ENCODE data around the gene CDH4. TPM values are rescaled to one million over a fixed set of nuclear protein-coding genes. Genes with fewer than 3 reads are reported as not detected.

The CDH4 gene
- total RNA-seq, 2 experiments from 2014 or later = not detected

GRCh38 chr20:61439251-61439650 lies 187.2 kb downstream of the CDH4 start:
- no peak for DNase-seq (ENCODE audit: low spot score)
- Histone ChIP-seq H2AFZ (ENCODE audit: low read length) (no peak overlapping the region), H4K20me1 (ENCODE audit: insufficient read depth, low read length) (no peaks in the 10 kb centered on the region), H3K9me3 (ENCODE audit: low read length) (no peaks in the 10 kb centered on the region), H3K4me2 (ENCODE audit: low read length) (no peak overlapping the region), H3K4me3 (ENCODE audit: low read depth, low read length, poor library complexity, severe bottlenecking) (no peak overlapping the region), H3K4me1 (ENCODE audit: insufficient read depth, low read length, poor library complexity, severe bottlenecking) (no peaks in the 10 kb centered on the region), H3K27ac (ENCODE audit: low read depth, low read length, poor library complexity, severe bottlenecking) (no peak overlapping the region), H3K36me3 (ENCODE audit: insufficient read depth, low read length) (no peaks in the 10 kb centered on the region), H3K79me2 (ENCODE audit: insufficient read depth, low read depth, low read length) (no peaks in the 10 kb centered on the region), H3K9me2 (ENCODE audit: insufficient read depth, low read length) (no peaks in the 10 kb centered on the region)
- intact Hi-C loops (cut with micrococcal nuclease; ENCODE audit: unreplicated experiment) = no loop called here
- CTCF ChIA-PET (ENCODE audit: unreplicated experiment) = no interaction called here
- TF ChIP-seq EZH2phosphoT487 (IDR thresholded peaks at IDR 0.05; ENCODE audit: borderline replicate concordance, low read depth, low read length) (no peak), CTCF (conservative IDR thresholded peaks at IDR 0.05; ENCODE audit: low read length) (no peak)
- BruUV-seq (replicated peaks) = no TSS peak
- POLR2A ChIA-PET = no interaction called here

DNA sequence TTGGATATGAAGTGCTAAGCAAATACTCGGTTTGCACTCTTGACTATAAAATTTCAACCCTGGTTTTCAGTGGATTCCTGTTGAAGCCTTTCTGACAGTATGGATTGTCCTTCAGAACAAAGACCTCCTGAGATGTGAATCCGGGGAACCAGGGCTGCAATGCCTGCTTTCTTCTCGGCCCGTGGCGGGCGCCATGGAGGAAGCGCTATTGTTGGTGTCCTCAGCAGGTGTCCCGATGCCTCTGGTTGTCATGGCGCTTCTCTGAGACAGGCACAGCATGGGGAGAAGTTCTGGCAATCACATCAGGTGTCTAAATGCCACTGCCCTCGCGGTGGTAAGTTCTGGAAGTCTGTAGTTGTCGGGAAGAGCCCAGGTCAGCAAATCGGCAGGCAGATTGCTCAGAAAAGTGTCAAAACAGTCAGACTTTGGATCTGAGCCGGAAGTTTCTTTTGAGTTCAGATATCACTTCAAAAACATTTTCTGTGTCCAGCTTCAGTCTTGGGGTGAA lies 188.5 kb downstream of the CDH4 start:
- DNase-seq (ENCODE audit: low spot score) = no peak
- ChIA-PET POLR2A (no interaction called here), CTCF (ENCODE audit: unreplicated experiment) (no interaction called here)

More for the DNA sequence above, 188.5 kb downstream of the CDH4 start:
- Histone ChIP-seq H3K4me1 (ENCODE audit: insufficient read depth, low read length, poor library complexity, severe bottlenecking) (no peaks in the 10 kb centered on the region), H3K4me2 (ENCODE audit: low read length) (no peak overlapping the region), H3K36me3 (ENCODE audit: insufficient read depth, low read length) (no peaks in the 10 kb centered on the region), H3K9me3 (ENCODE audit: low read length) (no peaks in the 10 kb centered on the region), H3K27ac (ENCODE audit: low read depth, low read length, poor library complexity, severe bottlenecking) (no peak overlapping the region), H4K20me1 (ENCODE audit: insufficient read depth, low read length) (no peaks in the 10 kb centered on the region), H3K9me2 (ENCODE audit: insufficient read depth, low read length) (no peaks in the 10 kb centered on the region), H3K4me3 (ENCODE audit: low read depth, low read length, poor library complexity, severe bottlenecking) (no peak overlapping the region), H3K79me2 (ENCODE audit: insufficient read depth, low read depth, low read length) (no peaks in the 10 kb centered on the region), H2AFZ (ENCODE audit: low read length) (no peak overlapping the region)
- no peak for TF ChIP-seq EZH2phosphoT487 (IDR thresholded peaks at IDR 0.05; ENCODE audit: borderline replicate concordance, low read depth, low read length)
- TF ChIP-seq CTCF (conservative IDR thresholded peaks at IDR 0.05; ENCODE audit: low read length) = no peak
- intact Hi-C loops (cut with micrococcal nuclease; ENCODE audit: unreplicated experiment) = no loop called here
- no TSS peak for BruUV-seq (replicated peaks)

All from OCI-LY7 (cell line).